Measurements from ENCODE around the gene MCM5. TPM values are rescaled to one million over a fixed set of nuclear protein-coding genes. Genes with fewer than 3 reads are reported as not detected.

Gene MCM5
- total and polyA plus RNA-seq, 4 donors = 6.7 to 104 (median 8.8) TPM

GRCh38 chr22:35384975-35385588, 14.9 kb upstream of the MCM5 start:
- WGBS = 50% methylated on average over 6 of the region's 6 CpGs
- peak overlapping the region in 1 of 2 donors; percentile 22 for H3K27ac ChIP-seq (ENCODE audit: low read depth in 1 of 2, low read length in 2 of 2)

GRCh38 chr22:35386670-35387288, 13.2 kb upstream of the MCM5 start:
- Histone ChIP-seq H3K27me3 (ENCODE audit: control insufficient read depth in 4 of 4, insufficient read depth in 4 of 4, low read length in 3 of 4) (no peaks in the 10 kb centered on the region), H3K4me3 (ENCODE audit: low read depth in 1 of 3, low read length in 3 of 3) (no peak overlapping the region), H3K36me3 (ENCODE audit: control insufficient read depth in 4 of 4, insufficient read depth in 3 of 4, low read depth in 1 of 4, low read length in 3 of 4) (peaks cover 18 to 31% (median 23%) of the 10 kb centered on the region in 4 donors), H3K9ac (ENCODE audit: low read depth in 1 of 2, low read length in 2 of 2) (no peak overlapping the region), H3K4me1 (ENCODE audit: control insufficient read depth in 4 of 4, insufficient read depth in 4 of 4, low read length in 3 of 4) (peaks cover 10 to 28% (median 22%) of the 10 kb centered on the region in 4 donors), H3K27ac (ENCODE audit: low read depth in 1 of 2, low read length in 2 of 2) (no peak overlapping the region), H3K9me3 (ENCODE audit: control insufficient read depth in 4 of 4, low read length in 3 of 4) (no peaks in the 10 kb centered on the region)
- WGBS = 96% methylated on average over 19 of the region's 19 CpGs
- DNase-seq (ENCODE audit: low spot score) = no peak
- TF ChIP-seq TAF1 (conservative IDR thresholded peaks at IDR 0.05) (no peak), ATF3 (IDR thresholded peaks at IDR 0.05) (no peak), GABPA (IDR thresholded peaks at IDR 0.05 in 1 of 2, conservative IDR thresholded peaks at IDR 0.05 in 1 of 2) (no peak), CTCF (IDR thresholded peaks at IDR 0.05; ENCODE audit: low read depth, low read length, missing input control) (no peak), RXRA (IDR thresholded peaks at IDR 0.05) (no peak), RAD21 (IDR thresholded peaks at IDR 0.05) (no peak), HNF4A (conservative IDR thresholded peaks at IDR 0.05) (no peak), FOXA1 (IDR thresholded peaks at IDR 0.05) (no peak), ZBTB33 (IDR thresholded peaks at IDR 0.05) (no peak), JUND (IDR thresholded peaks at IDR 0.05) (no peak)

More at GRCh38 chr22:35384975-35385588, 14.9 kb upstream of the MCM5 start:
- Histone ChIP-seq H3K4me1 (ENCODE audit: control insufficient read depth in 4 of 4, insufficient read depth in 4 of 4, low read length in 3 of 4) (peaks cover 13 to 34% (median 28%) of the 10 kb centered on the region in 4 donors), H3K9me3 (ENCODE audit: control insufficient read depth in 4 of 4, low read length in 3 of 4) (no peaks in the 10 kb centered on the region), H3K36me3 (ENCODE audit: control insufficient read depth in 4 of 4, insufficient read depth in 3 of 4, low read depth in 1 of 4, low read length in 3 of 4) (peaks cover 14 to 26% (median 16%) of the 10 kb centered on the region in 4 donors), H3K4me3 (ENCODE audit: low read depth in 1 of 3, low read length in 3 of 3) (peak overlapping the region in 2 of 3 donors; percentile 13 to 34), H3K9ac (ENCODE audit: low read depth in 1 of 2, low read length in 2 of 2) (no peak overlapping the region), H3K27me3 (ENCODE audit: control insufficient read depth in 4 of 4, insufficient read depth in 4 of 4, low read length in 3 of 4) (no peaks in the 10 kb centered on the region)
- TF ChIP-seq RXRA (IDR thresholded peaks at IDR 0.05) (peak; percentile 15 to 23), HNF4A (conservative IDR thresholded peaks at IDR 0.05) (peak; percentile 19 to 30), SP1 (IDR thresholded peaks at IDR 0.05) (no peak)
- DNase-seq (ENCODE audit: low spot score) = no peak

- TF ChIP-seq CTCF (IDR thresholded peaks at IDR 0.05; ENCODE audit: low read depth, low read length, missing input control) (no peak), ATF3 (IDR thresholded peaks at IDR 0.05) (no peak), SP1 (IDR thresholded peaks at IDR 0.05) (no peak), HNF4A (conservative IDR thresholded peaks at IDR 0.05) (no peak)
- no peaks in the 10 kb centered on the region for H3K9me3 ChIP-seq (ENCODE audit: control insufficient read depth in 4 of 4, low read length in 3 of 4)
- DNase-seq (ENCODE audit: low spot score) = no peak
- no peak overlapping the region for H3K9ac ChIP-seq (ENCODE audit: low read depth in 1 of 2, low read length in 2 of 2)
- H3K4me3 ChIP-seq (ENCODE audit: low read depth in 1 of 3, low read length in 3 of 3) = no peak overlapping the region
- peaks cover 10 to 25% (median 17%) of the 10 kb centered on the region in 4 donors for H3K4me1 ChIP-seq (ENCODE audit: control insufficient read depth in 4 of 4, insufficient read depth in 4 of 4, low read length in 3 of 4)
- peaks cover 18 to 31% (median 23%) of the 10 kb centered on the region in 4 donors for H3K36me3 ChIP-seq (ENCODE audit: control insufficient read depth in 4 of 4, insufficient read depth in 3 of 4, low read depth in 1 of 4, low read length in 3 of 4)
- no peak overlapping the region for H3K27ac ChIP-seq (ENCODE audit: low read depth in 1 of 2, low read length in 2 of 2)
- no peaks in the 10 kb centered on the region for H3K27me3 ChIP-seq (ENCODE audit: control insufficient read depth in 4 of 4, insufficient read depth in 4 of 4, low read length in 3 of 4)
- 79% methylated on average over 5 of the region's 5 CpGs for WGBS
Observed at GRCh38 chr22:35390933-35391332, 9.0 kb upstream of the MCM5 start.

Data from liver (tissue), 9 donors.